Small intestine (tissue), 7 donors: Measurements from ENCODE around the gene CLEC18C. TPM values are rescaled to one million over a fixed set of nuclear protein-coding genes. Genes with fewer than 3 reads are reported as not detected.
"Not testable (repeated sequence)": the region's sequence is repeated elsewhere in the genome, so short reads cannot be mapped to it uniquely, and the experiment has no call there.

Source experiments
- DNase-seq, 2 donors: peaks; one replicate each; pipeline versions ENCODE4 v3.0.0 to v3.0.0-alpha.2; 2013
- FAIRE-seq: peaks from 2 replicates; lab custom pipeline; 2012; peaks lifted over from hg19 to GRCh38; lab: Jason Lieb, UNC
- H3K27ac ChIP-seq, 3 donors: one replicate each; pipeline ENCODE4 v1.5.1; 2013; ENCODE audit warnings: low read length in 2 of 3, mild to moderate bottlenecking in 2 of 3, control low read depth in 1 of 3, inconsistent platforms in 1 of 3, low read depth in 1 of 3, moderate library complexity in 1 of 3
- H3K27me3 ChIP-seq, 3 donors: one replicate each; pipeline ENCODE4 v1.6.1; 2013; ENCODE audit warnings: low read length in 3 of 3, inconsistent platforms in 1 of 3; ENCODE audit not compliant: control insufficient read depth in 3 of 3, insufficient read depth in 3 of 3
- H3K36me3 ChIP-seq, 3 donors: one replicate each; pipeline ENCODE4 v1.6.1; 2013; ENCODE audit warnings: low read length in 3 of 3, inconsistent platforms in 1 of 3, low read depth in 1 of 3, mild to moderate bottlenecking in 1 of 3, moderate library complexity in 1 of 3; ENCODE audit not compliant: control insufficient read depth in 3 of 3, insufficient read depth in 2 of 3
- H3K4me1 ChIP-seq, 3 donors: one replicate each; pipeline ENCODE4 v1.6.1; 2013; ENCODE audit warnings: low read length in 2 of 3, inconsistent platforms in 1 of 3, low read depth in 1 of 3, mild to moderate bottlenecking in 1 of 3, moderate library complexity in 1 of 3; ENCODE audit not compliant: control insufficient read depth in 3 of 3, insufficient read depth in 2 of 3
- H3K4me3 ChIP-seq, 3 donors: one replicate each; pipeline ENCODE4 v1.5.1; 2013; ENCODE audit warnings: low read length in 3 of 3, control low read depth in 1 of 3, inconsistent platforms in 1 of 3, low read depth in 1 of 3, mild to moderate bottlenecking in 1 of 3, moderate library complexity in 1 of 3
- H3K9me3 ChIP-seq, 2 donors: one replicate each; pipeline ENCODE4 v1.6.1; 2013; ENCODE audit warnings: low read depth in 1 of 2, low read length in 1 of 2; ENCODE audit not compliant: control insufficient read depth in 2 of 2, insufficient read depth in 1 of 2
- WGBS, 3 donors: extraction: QIAGEN DNeasy Blood & Tissue Kit; methylation state at CpG; one replicate each; pipeline ENCODE4 v1.1.7; 2013; 5-methylcytosine and 5-hydroxymethylcytosine counted together
- polyA plus RNA-seq, 4 donors: library from polyadenylated mRNA; stranded (reverse) in 3 of 4; unstranded in 1 of 4; fragments of 200-250 nt in 3 of 4; fragments of 120-200 nt in 1 of 4; gene quantifications; one replicate each; pipeline versions ENCODE4 v1.2.1 to v1.2.3, GENCODE V29; 2013
- donor health status: healthy with polysubstance abuse.
- donor health status: control.
- donor health status: control.
- donor health status: Bipolar disorder and iron deficiency.
- donor health status: healthy.

CLEC18C gene
- polyA plus RNA-seq, 4 donors = 0.18 to 3.1 (median 0.43) TPM; not detected in 1

DNA sequence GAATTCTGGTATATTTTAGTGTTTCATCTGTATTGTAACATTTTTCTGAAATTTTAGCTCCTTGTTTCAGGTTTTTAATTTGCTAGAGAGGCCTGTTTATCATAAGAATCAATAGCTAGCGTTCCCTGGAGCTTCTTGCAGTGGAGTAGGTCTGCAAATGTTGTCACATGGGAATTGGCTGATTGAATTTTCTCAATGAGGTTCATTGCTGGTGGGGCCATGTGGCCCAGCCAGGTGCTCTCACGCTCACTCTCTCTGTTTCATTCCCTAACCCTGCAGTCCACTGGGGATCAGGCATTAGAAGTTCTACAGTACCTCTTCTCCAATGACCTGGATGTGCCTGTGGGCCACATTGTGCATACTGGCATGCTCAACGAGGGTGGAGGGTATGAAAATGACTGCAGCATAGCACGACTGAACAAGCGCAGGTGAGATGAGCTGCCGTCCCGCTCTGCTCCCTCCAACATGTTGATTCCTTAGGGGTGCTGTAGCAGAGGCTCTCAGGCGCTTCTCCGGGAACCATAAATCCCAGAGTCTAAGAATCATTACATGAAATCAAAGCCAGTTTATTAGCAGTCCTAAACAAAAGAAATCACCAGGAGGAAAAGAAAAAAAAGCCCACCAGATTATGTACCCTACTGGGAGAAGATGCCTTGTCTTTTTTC, 30.2 kb upstream of the CLEC18C start:
- not testable (repeated sequence) for H3K4me3 ChIP-seq, H3K9me3 ChIP-seq, DNase-seq, H3K27me3 ChIP-seq, H3K27ac ChIP-seq, H3K4me1 ChIP-seq, FAIRE-seq
- peaks cover 12 to 48% (median 13%) of the 10 kb centered on the region in 3 donors for H3K36me3 ChIP-seq
- 81 to 89% (median 85%) methylated on average over 8 to 9 of the region's 9 CpGs for WGBS, 3 donors

GRCh38 chr16:70147853-70148252, 25.7 kb upstream of the CLEC18C start:
- peaks cover 12 to 60% (median 22%) of the 10 kb centered on the region in 3 donors for H3K36me3 ChIP-seq
- WGBS, 3 donors = 82 to 91% (median 89%) methylated on average over 9 to 11 of the region's 11 CpGs
- not testable (repeated sequence) for DNase-seq, FAIRE-seq, H3K27ac ChIP-seq, H3K4me3 ChIP-seq, H3K9me3 ChIP-seq, H3K27me3 ChIP-seq, H3K4me1 ChIP-seq

- not testable (repeated sequence) for H3K27ac ChIP-seq, H3K4me3 ChIP-seq, H3K27me3 ChIP-seq, FAIRE-seq, H3K9me3 ChIP-seq, DNase-seq
- 93 to 96% (median 95%) methylated on average over 6 of the region's 6 CpGs for WGBS, 3 donors
- Histone ChIP-seq H3K36me3 (peaks cover 11 to 60% (median 21%) of the 10 kb centered on the region in 3 donors), H3K4me1 (peaks cover 0 to 15% (median 0%) of the 10 kb centered on the region in 3 donors)
Measured at GRCh38 chr16:70148453-70148852, 25.1 kb upstream of the CLEC18C start.

DNA sequence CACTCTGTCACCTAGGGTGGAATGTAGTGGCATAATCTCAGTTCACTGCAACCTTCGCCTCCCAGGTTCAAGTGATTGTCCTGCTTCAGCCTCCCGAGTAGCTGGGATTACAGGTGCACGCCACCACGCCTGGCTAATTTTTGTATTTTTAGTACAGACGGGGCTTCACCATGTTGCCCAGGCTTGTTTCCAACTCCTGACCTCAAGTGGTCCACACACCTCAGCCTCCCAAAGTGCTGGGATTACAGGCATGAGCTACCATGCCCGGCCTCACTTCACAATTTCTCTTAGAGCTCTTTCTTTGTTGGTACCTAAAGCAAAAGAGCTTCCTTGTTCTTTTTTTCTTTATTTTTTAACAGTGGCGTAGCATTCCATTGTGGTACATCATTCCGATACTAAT, 24.3 kb upstream of the CLEC18C start:
- WGBS, 3 donors = 94 to 97% (median 94%) methylated on average over 8 of the region's 8 CpGs
- Histone ChIP-seq H3K36me3 (peaks cover 8 to 66% (median 20%) of the 10 kb centered on the region in 3 donors), H3K4me1 (peaks cover 0 to 15% (median 0%) of the 10 kb centered on the region in 3 donors)
- not testable (repeated sequence) for H3K27me3 ChIP-seq, H3K4me3 ChIP-seq, H3K9me3 ChIP-seq, DNase-seq, H3K27ac ChIP-seq, FAIRE-seq

DNA sequence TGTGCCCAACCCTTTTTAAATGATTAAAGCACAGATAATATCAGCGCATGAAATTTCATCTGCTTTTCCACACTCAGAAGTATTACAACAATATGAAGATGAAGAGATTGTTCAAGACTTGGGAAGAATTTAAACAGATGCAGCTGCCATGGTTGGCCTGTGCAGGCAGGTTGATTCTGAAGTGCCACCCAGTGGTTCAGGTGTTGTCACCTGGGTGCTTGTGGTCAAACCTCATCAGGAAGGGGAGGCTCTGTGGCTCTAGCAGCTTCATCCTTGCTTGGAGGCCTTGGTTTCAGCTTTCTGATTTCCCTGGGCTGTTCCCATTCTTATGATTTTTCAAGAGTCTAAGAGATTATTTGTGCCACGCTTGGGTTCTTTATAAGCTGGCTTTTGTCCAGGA, 22.2 kb upstream of the CLEC18C start:
- H3K4me3 ChIP-seq = no peak overlapping the region
- H3K9me3 ChIP-seq = no peaks in the 10 kb centered on the region
- peak overlapping the region in 1 of 3 donors; percentile 85 for H3K27ac ChIP-seq
- peaks cover 12 to 76% (median 23%) of the 10 kb centered on the region in 3 donors for H3K36me3 ChIP-seq
- no peaks in the 10 kb centered on the region for H3K27me3 ChIP-seq
- FAIRE-seq = no peak
- WGBS, 3 donors = 70 to 78% (median 76%) methylated on average over 2 of the region's 2 CpGs
- H3K4me1 ChIP-seq = peaks cover 0 to 15% (median 0%) of the 10 kb centered on the region in 3 donors
- DNase-seq = no peak

DNA sequence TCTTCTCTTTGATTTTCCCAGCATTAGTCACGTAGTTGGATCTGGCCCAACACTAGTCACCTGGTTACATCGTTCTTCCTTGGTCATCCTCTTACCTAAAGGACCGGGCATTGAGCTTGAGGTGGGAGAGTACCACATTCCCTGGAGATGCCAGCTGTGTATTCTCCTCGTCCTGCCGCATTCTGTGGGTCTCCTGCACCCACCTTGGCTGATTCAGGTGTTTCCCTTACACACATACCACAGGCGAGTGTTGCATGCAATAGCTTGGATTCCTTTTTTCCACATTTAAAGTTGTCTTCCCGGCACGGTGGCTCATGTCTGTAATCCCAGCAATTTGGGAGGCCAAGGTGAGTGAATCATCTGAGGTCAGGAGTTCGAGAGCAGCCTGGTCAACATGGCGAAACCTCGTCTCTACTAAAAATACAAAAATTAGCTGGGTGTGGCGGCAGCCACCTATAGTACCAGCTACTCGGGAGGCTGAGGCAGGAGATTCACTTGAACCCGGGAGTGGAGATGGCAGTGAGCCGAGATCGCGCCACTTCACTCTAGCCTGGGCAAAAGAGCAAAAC, 21.6 kb upstream of the CLEC18C start:
- Histone ChIP-seq H3K27me3 (no peaks in the 10 kb centered on the region), H3K4me1 (peaks cover 0 to 15% (median 0%) of the 10 kb centered on the region in 3 donors), H3K4me3 (no peak overlapping the region), H3K36me3 (peaks cover 18 to 83% (median 29%) of the 10 kb centered on the region in 3 donors), H3K9me3 (no peaks in the 10 kb centered on the region), H3K27ac (peak overlapping the region in 2 of 3 donors; percentile 16 to 85)
- DNase-seq (peak in 1 of 2 donors; percentile 38), FAIRE-seq (no peak)
- 45 to 75% (median 59%) methylated on average over 17 of the region's 17 CpGs for WGBS, 3 donors

GRCh38 chr16:70152578-70153302, 20.8 kb upstream of the CLEC18C start:
- H3K9me3 ChIP-seq = no peaks in the 10 kb centered on the region
- H3K36me3 ChIP-seq = peaks cover 15 to 87% (median 35%) of the 10 kb centered on the region in 3 donors
- peak overlapping the region in 2 of 3 donors; percentile 56 to 85 for H3K27ac ChIP-seq
- peaks cover 0 to 15% (median 0%) of the 10 kb centered on the region in 3 donors for H3K4me1 ChIP-seq
- DNase-seq (peak; percentile 81 to 84), FAIRE-seq (no peak)
- H3K4me3 ChIP-seq = no peak overlapping the region
- 35 to 75% (median 52%) methylated on average over 13 of the region's 13 CpGs for WGBS, 3 donors
- no peaks in the 10 kb centered on the region for H3K27me3 ChIP-seq

- FAIRE-seq, H3K4me3 ChIP-seq, H3K9me3 ChIP-seq, H3K27ac ChIP-seq, H3K27me3 ChIP-seq, DNase-seq: not testable (repeated sequence)
- Histone ChIP-seq H3K36me3 (peaks cover 18 to 84% (median 44%) of the 10 kb centered on the region in 3 donors), H3K4me1 (peaks cover 0 to 15% (median 0%) of the 10 kb centered on the region in 3 donors)
- 94 to 98% (median 95%) methylated on average over 10 of the region's 10 CpGs for WGBS, 3 donors
Measured at GRCh38 chr16:70154736-70155135, 18.9 kb upstream of the CLEC18C start.
